Skin epidermis (tissue), 12 donors: ENCODE measurements around the gene HMCN1.
"Not testable (repeated sequence)": the region's sequence is repeated elsewhere in the genome, so short reads cannot be mapped to it uniquely, and the experiment has no call there.

ENCODE experiments used
- H3K27ac ChIP-seq, 21 experiments: fragments of 200-600 bp; sonication (generic) in 11 of 21; one replicate each; pipeline ENCODE4 v1.5.0; 2020; ENCODE audit warnings: mild to moderate bottlenecking in 3 of 21, inconsistent platforms in 2 of 21, moderate library complexity in 2 of 21
- H3K4me3 ChIP-seq, 7 experiments: fragments of 200-600 bp; sonication (generic) in 2 of 7; one replicate each; pipeline ENCODE4 v1.5.0; 2020; ENCODE audit warnings: inconsistent platforms in 2 of 7, mild to moderate bottlenecking in 2 of 7, moderate library complexity in 1 of 7

The HMCN1 gene

DNA sequence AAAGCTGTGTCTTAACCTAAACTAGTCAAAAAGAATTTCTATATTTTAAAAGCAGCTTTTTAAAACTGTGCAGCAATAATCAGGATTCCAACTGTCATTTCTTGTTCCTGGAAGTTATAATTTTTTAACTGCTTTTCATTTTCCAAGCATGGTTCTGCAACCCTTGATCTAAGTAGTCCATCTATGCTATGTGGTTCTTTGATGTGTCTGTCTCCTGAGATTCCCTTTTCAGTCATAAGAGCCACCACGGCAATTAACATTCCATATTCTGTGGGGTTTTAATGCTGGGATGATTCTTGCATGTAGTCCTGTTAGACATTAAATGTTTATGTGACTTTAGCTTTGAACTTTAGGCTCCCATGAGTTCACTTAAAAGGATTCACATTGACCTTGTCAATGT, 420.5 kb downstream of the HMCN1 start:
- Histone ChIP-seq H3K4me3 (no peak overlapping the region), H3K27ac (peak overlapping the region in 3 of 21 experiments; percentile 23 to 50 (median 36))

DNA sequence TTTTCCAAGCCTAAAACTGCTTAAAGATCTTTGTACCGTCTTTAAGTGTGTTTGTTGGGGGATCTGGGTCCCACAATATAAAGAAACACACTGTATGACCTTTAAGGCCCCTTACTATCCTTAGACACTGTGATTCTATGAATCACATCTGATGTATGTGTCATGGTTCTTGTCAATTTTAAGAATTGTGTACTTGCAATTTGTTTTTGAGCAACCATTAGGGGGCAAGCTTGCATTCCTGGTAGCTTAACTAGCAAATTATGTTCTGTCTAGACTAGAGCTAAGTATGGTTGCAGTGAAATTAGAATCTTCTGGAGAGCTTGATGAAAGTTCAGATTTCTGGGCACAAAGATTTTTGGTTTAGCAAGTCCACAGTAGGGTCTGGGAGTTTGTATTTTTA, 421.4 kb downstream of the HMCN1 start:
- Histone ChIP-seq H3K4me3 (no peak overlapping the region), H3K27ac (peak overlapping the region in 5 of 21 experiments; percentile 14 to 50 (median 23))

DNA sequence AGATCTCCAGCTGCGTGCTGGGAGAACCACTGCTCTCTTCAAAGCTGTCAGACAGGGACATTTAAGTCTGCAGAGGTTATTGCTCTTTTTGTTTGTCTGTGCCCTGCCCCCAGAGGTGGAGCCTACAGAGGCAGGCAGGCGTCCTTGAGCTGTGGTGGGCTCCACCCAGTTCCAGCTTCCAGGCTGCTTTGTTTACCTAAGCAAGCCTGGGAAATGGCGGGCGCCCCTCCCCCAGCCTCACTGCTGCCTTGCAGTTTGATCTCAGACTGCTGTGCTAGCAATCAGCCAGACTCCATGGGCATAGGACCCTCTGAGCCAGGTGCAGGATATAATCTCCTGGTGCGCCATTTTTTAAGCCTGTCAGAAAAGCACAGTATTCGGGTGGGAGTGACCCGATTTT, 428.7 kb downstream of the HMCN1 start:
- H3K27ac ChIP-seq, H3K4me3 ChIP-seq: not testable (repeated sequence)

DNA sequence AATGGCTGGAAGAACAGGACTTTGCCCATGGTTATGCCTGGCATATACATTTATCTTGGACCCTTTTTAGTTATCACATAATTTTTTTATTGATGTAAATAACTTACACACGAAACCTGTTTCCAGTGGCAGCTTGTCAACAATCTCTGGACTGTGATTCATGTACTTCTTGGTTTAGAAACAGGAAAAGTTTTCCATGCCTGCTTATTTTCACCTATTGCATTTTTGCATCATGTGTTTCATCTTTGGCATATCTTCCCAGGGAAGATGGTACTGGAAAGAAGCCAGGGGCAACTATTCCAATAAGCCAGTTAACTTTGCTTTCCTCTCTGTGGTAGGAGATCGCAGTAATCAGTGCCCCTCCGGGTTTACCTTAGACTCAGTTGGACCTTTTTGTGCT, 430.6 kb downstream of the HMCN1 start:
- Histone ChIP-seq H3K27ac (no peak overlapping the region), H3K4me3 (no peak overlapping the region)

DNA sequence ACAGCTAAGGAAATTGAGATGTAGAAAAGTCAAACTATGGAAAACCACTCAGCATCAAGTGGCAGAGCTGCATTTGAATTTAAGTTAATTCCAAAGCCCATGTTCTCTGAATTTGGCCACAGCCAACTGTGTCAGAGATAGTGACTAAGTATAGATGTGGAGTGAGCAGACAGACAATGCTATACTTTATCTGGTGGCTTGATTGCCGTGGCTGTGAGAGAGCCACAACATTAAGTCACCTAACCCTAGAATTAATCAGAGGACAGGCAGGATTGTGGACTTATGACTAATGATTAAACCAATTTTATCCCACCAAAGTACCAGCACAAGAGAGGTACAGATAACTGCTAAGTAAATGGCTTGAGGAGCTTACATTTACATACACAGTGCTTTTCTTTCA, 431.1 kb downstream of the HMCN1 start:
- Histone ChIP-seq H3K4me3 (no peak overlapping the region), H3K27ac (no peak overlapping the region)

DNA sequence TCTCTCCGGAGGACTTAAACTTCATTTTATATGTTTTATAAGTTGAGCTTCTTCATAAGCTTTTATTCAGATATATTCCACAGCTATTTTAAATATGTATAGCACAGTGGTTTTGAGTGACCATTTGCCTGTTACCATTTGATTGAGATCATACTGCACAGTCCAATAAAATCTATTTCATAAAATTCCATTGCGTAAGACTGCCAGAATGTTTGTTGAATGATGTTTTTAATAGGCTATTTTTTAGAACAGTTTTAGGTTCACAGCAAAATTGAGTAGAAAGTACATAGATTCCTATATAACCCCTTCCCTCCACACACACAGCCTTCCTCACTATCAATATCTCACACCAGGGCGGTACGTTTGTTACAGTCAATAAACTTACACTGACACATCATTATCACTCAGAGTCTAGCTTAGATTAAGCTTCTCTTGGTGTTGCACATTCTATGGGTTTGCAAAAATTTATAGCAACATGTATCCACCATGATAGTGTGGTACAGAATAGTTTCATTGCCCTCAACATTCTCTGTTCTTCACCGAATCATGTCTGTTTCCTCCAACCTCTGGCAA, 433.0 kb downstream of the HMCN1 start:
- Histone ChIP-seq H3K4me3 (no peak overlapping the region), H3K27ac (no peak overlapping the region)

DNA sequence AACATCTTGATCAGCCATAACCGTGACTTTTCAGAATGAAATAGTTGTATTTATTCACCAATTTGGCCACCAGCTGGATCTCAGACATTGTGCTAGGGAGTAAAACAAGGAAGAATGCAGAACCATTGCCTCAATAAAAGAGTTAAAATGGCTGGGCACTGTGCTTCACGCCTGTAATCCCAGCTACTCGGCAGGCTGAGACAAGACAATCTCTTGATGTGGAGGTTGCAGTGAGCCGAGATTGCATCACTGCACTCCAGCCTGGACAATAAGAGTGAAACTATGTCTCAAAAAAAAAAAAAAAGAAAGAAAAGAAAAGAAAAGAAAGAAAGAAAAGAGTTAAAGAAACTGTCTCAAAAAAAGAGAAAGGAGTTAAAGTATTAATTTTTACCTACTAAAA, 441.4 kb downstream of the HMCN1 start:
- Histone ChIP-seq H3K27ac (peak overlapping the region in 4 of 21 experiments; percentile 2 to 61 (median 30)), H3K4me3 (no peak overlapping the region)

DNA sequence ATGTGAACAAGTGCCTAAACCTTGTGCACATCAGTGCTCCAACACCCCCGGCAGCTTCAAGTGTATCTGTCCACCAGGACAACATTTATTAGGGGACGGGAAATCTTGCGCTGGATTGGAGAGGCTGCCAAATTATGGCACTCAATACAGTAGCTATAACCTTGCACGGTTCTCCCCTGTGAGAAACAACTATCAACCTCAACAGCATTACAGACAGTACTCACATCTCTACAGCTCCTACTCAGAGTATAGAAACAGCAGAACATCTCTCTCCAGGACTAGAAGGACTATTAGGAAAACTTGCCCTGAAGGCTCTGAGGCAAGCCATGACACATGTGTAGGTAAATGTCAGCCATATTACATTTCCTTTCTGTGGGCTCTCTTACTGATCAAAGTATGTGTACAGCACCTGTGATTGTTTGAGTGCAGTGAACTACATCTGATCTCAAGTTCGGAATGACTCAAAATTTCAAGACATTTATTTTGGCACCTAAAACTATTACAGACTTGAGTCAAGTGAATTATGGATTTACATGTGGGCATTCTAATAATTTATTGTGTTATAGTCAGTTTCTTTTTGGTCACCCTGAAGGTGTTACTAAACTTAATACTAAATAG, 444.3 kb downstream of the HMCN1 start:
- peak overlapping the region in 1 of 21 experiments; percentile 25 for H3K27ac ChIP-seq
- no peak overlapping the region for H3K4me3 ChIP-seq

DNA sequence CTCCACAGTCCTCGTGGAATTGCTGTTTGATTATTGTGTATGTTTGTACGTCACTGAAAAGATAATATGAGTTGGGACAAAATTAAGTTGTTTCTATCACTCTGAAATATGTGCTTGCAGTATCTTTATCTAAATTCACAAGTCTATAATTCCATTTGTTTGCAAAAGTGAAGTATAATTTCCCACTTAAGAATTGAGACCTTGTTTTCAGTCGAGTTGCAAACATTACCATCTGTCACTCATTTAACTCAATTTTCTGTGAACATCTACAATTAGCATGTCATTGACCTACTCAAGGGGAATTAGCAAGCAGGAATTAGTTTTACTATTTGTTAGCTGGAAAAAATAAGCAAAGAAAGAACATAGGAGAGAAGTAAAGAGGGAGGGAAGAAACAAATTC, 445.0 kb downstream of the HMCN1 start:
- peak overlapping the region in 1 of 21 experiments; percentile 8 for H3K27ac ChIP-seq

DNA sequence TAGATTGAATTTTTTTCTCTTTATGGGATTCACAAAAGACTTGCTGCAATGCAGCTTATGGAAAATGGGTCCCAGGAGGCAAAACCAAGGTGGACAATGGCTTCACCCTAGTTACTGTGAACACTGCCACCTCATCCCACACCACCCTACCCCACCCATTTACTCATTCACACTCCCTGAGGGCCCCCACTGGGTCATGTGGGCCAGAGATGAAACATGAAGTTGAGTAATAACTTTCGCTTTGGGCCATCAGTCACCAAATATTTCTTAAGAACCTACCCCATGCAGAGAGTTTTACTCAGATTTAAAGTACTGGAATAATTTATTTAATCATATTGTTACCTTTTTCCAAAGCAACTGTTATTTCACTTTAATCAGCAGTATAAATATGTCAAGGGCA, 449.0 kb downstream of the HMCN1 start:
- peak overlapping the region in 4 of 21 experiments; percentile 44 to 63 (median 49) for H3K27ac ChIP-seq

More for the DNA sequence above, 445.0 kb downstream of the HMCN1 start:
- H3K4me3 ChIP-seq = no peak overlapping the region

DNA sequence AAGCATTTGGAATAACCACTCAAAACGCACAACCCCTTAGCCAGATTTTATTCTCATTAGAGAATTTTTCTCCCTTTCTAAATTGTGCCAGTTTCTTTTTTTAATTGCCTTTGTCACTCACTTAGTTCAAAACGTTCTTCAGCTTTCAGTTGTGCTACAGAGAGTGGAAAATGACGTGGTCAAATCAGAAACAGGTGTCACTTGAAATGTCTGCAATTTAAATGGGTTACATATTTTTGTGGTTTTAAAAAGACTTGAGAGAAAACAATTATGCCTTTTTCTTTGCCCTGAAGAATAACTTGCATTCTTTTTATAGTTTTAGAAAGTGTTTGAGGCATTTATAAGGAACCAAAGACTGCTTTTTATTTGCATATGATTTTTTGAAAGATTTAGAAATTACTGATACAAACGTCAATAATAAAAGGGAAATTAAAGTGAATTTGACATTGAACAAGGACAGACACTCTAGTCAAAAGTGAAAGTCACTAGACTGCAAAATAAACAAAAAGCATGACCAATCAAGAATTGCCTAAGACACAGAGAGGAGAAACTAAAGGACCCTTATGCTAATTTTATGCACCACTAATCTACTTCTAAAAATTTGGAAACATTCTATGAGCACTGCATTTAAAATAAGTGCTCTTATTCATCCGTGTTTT, 449.9 kb downstream of the HMCN1 start:
- Histone ChIP-seq H3K27ac (peak overlapping the region in 8 of 21 experiments; percentile 18 to 63 (median 46)), H3K4me3 (no peak overlapping the region)

More for the DNA sequence above, 449.0 kb downstream of the HMCN1 start:
- no peak overlapping the region for H3K4me3 ChIP-seq

DNA sequence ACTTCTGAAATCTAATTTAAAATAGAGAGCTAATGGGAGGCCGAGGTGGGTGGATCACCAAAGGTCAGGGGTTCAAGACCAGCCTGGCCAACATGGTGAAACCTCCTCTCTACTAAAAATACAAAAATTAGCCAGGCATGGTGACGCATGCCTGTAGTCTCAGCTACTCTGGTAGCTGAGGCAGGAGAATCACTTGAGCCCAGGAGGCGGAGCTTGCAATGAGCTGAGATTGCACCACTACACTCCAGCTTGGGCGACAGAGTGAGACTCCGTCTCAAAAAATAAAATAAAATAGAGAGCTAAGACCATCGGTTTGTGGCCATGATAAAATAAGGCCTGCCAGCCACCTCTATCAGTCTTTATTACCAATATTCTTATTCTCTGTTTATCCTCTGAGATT, 452.1 kb downstream of the HMCN1 start:
- H3K27ac ChIP-seq, H3K4me3 ChIP-seq: not testable (repeated sequence)

DNA sequence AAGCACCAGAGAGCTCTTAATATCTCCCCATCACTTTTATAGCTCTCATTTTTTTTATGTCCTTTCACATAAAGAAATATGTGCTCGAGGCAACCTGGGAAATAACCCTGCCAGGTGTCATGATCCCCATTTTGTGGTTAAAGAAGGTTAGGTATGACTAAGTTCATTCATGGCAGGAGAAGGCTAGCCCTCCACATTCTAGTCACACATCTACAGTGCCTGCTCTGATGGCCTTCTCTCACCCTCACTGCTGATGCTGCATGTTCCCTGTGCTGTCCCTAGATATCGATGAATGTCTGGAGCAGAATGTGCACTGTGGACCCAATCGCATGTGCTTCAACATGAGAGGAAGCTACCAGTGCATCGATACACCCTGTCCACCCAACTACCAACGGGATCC, 453.4 kb downstream of the HMCN1 start:
- H3K27ac ChIP-seq = peak overlapping the region in 8 of 21 experiments; percentile 1 to 73 (median 34)
- H3K4me3 ChIP-seq = no peak overlapping the region

DNA sequence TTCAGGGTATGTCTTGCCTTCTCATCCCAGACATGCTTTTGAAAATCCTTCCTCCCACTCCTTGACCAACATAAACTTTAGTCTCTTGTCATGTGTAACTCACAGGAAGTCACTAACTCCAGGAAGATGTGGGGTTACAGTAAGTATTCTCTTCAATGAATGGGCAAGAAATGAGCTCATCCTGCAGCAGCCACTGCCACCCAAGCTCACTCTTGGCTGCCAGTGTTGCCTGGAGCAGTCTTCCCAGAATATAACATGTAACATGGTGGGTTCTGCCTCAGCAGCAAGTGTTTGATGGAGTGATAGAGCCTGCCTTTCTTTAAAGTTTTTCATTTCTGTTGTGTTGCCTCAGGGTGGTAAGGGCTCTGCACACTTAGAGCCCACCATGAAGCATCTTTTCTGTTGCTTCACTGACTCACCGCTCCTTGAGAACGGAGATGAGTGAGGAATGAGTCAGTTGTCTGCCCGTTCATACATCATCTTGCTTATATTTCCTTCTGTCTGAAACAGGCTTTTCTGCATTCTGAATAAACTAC, 453.9 kb downstream of the HMCN1 start:
- peak overlapping the region in 8 of 21 experiments; percentile 25 to 73 (median 58) for H3K27ac ChIP-seq

DNA sequence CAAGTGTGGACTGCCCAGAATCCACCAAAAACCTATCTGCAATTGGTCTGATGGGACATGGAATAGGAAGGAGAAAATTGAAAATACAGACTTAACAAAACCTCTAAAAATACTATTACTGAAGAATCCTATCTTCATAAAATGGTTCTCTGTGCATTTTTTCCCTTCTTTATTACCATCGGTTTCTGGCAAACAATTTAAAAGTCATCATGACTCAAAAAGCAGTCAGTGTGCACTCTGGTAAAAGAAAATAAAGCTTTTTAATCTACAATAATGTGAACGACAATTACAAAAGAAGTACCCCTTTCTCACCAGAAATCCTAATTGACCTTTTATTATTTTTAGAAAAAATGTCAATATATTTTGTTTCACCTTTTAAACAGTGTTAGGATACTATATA, 454.5 kb downstream of the HMCN1 start:
- Histone ChIP-seq H3K27ac (peak overlapping the region in 8 of 21 experiments; percentile 24 to 73 (median 50)), H3K4me3 (no peak overlapping the region)

More for the DNA sequence above, 453.9 kb downstream of the HMCN1 start:
- H3K4me3 ChIP-seq = no peak overlapping the region

DNA sequence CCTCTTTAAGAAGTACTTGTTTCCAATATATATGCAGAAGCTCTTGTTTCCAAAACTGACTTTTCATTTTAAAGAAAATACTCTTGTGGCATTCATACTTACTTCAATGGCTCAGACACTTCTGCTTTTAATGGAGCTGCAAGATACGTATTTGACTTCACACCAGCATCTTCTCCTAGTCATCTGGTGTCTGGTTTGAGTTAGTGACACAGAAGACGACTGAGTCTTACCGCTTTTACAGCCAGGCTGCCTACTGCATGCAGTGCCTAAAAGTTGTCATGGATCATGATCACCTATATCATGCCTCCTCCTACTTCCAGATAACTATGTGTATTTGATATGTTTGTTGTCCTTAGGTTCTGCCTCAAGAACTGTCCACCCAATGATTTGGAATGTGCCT, 455.0 kb downstream of the HMCN1 start:
- no peak overlapping the region for H3K4me3 ChIP-seq
- H3K27ac ChIP-seq = peak overlapping the region in 7 of 21 experiments; percentile 24 to 73 (median 38)

DNA sequence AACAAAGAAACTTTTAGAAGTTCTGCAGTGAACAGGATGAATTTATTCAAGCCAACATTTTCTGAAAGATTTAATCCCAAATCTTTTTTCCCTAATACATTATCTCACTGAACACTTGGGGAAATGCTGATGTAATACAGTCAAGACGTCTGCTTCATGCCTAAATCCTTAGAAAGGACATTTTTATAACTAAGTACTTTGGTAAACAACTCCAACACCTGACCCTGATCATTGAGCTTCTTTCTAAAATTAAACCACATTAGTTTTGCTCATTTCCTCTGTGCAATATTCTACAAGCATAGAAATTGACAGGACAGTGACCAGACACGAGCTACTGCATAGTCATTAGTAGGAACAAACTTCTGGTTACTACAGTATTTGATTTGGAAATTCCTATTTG, 457.3 kb downstream of the HMCN1 start:
- Histone ChIP-seq H3K27ac (no peak overlapping the region), H3K4me3 (no peak overlapping the region)

DNA sequence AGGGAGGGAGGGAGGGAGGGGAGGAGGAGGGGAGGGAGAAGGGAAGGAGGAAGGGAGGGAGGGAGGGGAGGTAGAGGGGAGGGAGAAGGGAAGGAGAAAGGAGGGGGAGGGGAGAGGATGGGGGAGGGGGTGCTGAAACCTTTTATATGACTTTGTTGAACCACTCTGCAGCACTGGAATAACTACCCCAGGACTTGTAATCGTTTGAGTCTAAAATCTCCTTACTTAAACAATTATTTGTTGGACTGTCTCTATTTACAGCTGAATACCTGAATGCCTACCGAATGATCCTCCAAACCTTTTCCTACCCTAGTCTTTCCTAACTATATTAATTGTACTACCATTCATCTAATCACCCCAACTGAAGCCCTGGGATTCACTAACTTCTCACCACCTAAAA, 459.0 kb downstream of the HMCN1 start:
- Histone ChIP-seq H3K4me3 (no peak overlapping the region), H3K27ac (no peak overlapping the region)

DNA sequence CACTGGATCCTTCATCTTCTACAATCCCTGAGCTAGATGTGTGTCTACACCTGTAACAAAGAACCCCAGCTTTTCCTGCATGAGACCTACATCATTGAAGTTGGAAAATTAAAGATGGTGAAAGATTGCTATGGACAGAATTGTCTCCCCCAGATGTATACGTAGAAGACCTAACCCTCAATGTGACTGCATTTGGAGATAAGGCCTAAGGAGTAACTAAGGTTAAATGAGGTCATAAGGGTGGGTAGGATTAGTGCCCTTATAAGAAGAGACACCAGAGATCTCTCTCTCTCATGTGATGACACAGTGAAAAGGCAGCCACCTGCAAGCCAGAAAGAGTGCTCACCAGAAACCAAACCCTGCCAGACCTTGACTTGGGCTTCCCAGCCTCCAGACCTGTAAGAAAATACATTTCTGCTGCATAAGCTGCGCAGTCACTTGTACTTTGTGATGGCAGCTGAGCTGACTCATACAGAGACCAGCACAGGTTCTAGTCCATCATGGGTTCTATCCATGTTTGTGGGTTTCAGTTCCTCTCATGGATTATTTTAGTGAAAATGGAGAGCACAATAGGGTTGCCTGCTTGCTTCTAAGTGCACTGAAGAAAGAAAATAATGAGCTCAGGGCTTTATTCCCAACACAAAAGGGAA, 460.0 kb downstream of the HMCN1 start:
- Histone ChIP-seq H3K27ac (no peak overlapping the region), H3K4me3 (no peak overlapping the region)

DNA sequence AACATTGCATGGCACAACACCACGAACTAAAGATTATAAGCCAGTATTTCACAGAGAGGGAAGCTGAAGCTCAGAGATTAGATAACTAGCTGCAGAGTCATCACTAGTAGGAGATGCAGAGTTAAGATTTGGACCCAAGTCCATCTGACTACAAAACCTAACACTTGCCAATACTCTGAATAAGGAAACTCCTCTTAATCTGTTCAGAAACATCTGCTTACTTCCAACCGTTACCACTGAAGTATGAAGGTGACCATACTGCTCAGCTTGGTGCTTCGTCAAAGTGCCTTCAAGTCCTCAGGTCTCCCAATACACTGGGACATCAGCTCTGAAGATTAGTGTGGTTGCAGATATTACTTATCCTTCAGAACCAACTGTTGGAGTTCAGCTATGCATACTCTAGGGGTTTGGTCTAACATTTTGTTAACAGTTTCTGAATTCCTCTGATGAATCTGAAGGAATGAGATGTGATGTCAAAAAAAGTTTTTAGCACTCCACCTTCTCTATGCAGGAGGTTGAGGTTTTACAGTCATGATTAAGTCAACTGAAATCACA, 461.3 kb downstream of the HMCN1 start:
- Histone ChIP-seq H3K4me3 (no peak overlapping the region), H3K27ac (no peak overlapping the region)
